ENCODE results near the gene MAP7D3. TPM values are rescaled to one million over a fixed set of nuclear protein-coding genes. Genes with fewer than 3 reads are reported as not detected.

Gene MAP7D3
- total RNA-seq, 1 experiment from 2014 or later, result 15.0 TPM

Other genes with a start within 250 kb of the MAP7D3 start
- 20.0 TPM for gene FHL1, start 103.9 kb downstream of the MAP7D3 start, total RNA-seq (2021; ENCODE audit: unreplicated experiment)
- gene ADGRG4, start 49.6 kb upstream of the MAP7D3 start, total RNA-seq (2021; ENCODE audit: unreplicated experiment), result not detected
- not detected for gene BRS3, start 236.5 kb upstream of the MAP7D3 start, total RNA-seq (2021; ENCODE audit: unreplicated experiment)
- gene HTATSF1, start 246.2 kb upstream of the MAP7D3 start, total RNA-seq (2021; ENCODE audit: unreplicated experiment), result 39.7 TPM

Measured in HCT116 (cell line).